Nephron (organoid): ENCODE measurements around the gene TRAF3.
A peak's percentile ranks its signal among the peaks of the same experiment; 100 is the strongest.

Source experiments
- H3K27ac Mint-ChIP-seq, 3 experiments: 2 replicates each; pipeline ENCODE4 v1.8.0; 2020; ENCODE audit warnings: mixed read lengths in 3 of 3, mild to moderate bottlenecking in 2 of 3, moderate library complexity in 1 of 3
- H3K27me3 Mint-ChIP-seq: 2 replicates; pipeline ENCODE4 v1.8.0; 2021; ENCODE audit warnings: low read depth, mild to moderate bottlenecking, moderate library complexity, mixed read lengths
- H3K36me3 Mint-ChIP-seq: 2 replicates; pipeline ENCODE4 v1.8.0; 2020; ENCODE audit warnings: low read depth, mixed read lengths
- H3K4me1 Mint-ChIP-seq: 2 replicates; pipeline ENCODE4 v1.8.0; 2020; ENCODE audit warnings: mixed read lengths
- H3K4me3 Mint-ChIP-seq, 3 experiments: 2 replicates each; pipeline ENCODE4 v1.8.0; 2020; ENCODE audit warnings: mild to moderate bottlenecking in 3 of 3, mixed read lengths in 3 of 3, moderate library complexity in 2 of 3
- H3K9me3 Mint-ChIP-seq: 2 replicates; pipeline ENCODE4 v1.8.0; 2020; ENCODE audit warnings: mixed read lengths
- TF ChIP-seq, protein P1 (sequence below), 3 experiments: fragments of 200-600 bp; sonication (generic); IDR thresholded peaks; one replicate each; pipeline ENCODE4 v1.5.0; 2021; ENCODE audit warnings: antibody characterized with exemption in 3 of 3; ENCODE audit not compliant: unreplicated experiment in 3 of 3

Gene TRAF3

DNA sequence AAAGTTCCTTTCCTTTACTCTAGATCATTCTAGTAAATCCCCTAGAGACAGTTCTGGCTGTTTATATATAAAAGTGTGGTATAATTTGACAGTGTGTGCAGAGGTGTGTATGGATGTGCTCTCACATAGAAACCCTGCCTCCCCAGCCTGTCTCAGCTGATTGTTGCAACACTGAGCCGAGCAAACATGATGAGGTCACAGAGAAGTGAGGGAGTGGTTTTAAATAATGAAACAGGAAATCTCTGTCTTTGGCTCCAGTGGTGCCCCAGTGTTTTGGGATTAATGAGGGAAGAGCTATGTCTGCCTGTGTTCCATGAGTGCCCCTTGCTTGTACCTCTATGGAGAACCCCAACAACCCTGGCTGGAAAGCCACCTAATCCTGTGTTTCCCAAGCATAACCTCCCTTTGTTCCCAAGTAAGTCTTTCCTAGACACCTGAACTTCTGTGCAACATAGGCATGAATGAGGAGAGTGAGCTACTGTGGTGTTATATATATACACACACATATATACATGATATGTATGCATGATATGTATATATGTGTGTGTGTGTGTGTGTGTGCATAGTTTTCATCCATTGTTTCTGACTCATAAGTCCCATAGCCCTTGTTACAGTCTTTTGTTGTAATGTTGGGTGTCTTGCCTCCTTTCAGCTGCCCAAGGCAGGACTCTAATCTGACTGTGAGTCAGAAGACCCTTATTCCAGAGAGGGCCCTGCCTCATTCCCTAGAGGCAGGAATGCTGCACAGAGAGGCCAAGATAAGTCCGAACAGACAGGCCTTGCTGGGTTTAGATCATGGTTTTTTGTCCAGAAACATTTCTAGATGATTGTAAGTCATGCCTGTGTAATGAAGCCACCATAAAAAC, 18.0 kb downstream of the TRAF3 start:
- Mint-ChIP-seq H3K36me3 (peaks cover 21% of the 10 kb centered on the region), H3K27me3 (no peaks in the 10 kb centered on the region), H3K4me1 (peaks cover 12% of the 10 kb centered on the region), H3K27ac (peak overlapping the region; percentile 52 to 86 (median 82)), H3K9me3 (peaks cover 9% of the 10 kb centered on the region), H3K4me3 (no peak overlapping the region)
- TF ChIP-seq, protein P1, sequence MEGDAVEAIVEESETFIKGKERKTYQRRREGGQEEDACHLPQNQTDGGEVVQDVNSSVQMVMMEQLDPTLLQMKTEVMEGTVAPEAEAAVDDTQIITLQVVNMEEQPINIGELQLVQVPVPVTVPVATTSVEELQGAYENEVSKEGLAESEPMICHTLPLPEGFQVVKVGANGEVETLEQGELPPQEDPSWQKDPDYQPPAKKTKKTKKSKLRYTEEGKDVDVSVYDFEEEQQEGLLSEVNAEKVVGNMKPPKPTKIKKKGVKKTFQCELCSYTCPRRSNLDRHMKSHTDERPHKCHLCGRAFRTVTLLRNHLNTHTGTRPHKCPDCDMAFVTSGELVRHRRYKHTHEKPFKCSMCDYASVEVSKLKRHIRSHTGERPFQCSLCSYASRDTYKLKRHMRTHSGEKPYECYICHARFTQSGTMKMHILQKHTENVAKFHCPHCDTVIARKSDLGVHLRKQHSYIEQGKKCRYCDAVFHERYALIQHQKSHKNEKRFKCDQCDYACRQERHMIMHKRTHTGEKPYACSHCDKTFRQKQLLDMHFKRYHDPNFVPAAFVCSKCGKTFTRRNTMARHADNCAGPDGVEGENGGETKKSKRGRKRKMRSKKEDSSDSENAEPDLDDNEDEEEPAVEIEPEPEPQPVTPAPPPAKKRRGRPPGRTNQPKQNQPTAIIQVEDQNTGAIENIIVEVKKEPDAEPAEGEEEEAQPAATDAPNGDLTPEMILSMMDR (IDR thresholded peaks at IDR 0.05; ENCODE audit: unreplicated experiment in 3 of 3), result no peak

GRCh38 chr14:102796661-102797190, 19.5 kb downstream of the TRAF3 start:
- peaks cover 12% of the 10 kb centered on the region for H3K4me1 Mint-ChIP-seq
- H3K9me3 Mint-ChIP-seq, result no peaks in the 10 kb centered on the region
- peaks cover 9% of the 10 kb centered on the region for H3K36me3 Mint-ChIP-seq
- H3K4me3 Mint-ChIP-seq, result no peak overlapping the region
- no peak overlapping the region for H3K27ac Mint-ChIP-seq
- TF ChIP-seq, protein P1 (IDR thresholded peaks at IDR 0.05; ENCODE audit: unreplicated experiment in 3 of 3), result no peak
- H3K27me3 Mint-ChIP-seq, result no peaks in the 10 kb centered on the region

DNA sequence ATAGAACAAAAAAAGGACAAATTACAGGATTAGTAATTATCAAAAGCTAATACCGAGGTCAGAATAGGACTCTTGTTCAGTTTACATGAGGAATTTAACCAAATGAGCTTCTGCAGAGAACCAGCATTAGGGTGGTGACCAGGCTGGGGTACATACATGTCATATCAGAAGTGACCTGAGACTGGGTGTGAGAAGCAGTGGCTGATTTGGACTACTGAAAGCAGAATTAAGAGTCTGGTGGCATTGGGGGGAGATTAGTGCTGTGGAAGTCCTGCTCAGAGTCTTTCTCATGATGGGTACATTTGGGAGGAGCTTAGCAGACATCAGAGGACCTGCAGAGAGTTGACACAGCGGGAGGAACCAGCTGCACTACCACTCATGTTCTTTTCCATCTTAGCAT, 21.7 kb downstream of the TRAF3 start:
- TF ChIP-seq, protein P1 (IDR thresholded peaks at IDR 0.05; ENCODE audit: unreplicated experiment in 3 of 3), result no peak
- no peaks in the 10 kb centered on the region for H3K9me3 Mint-ChIP-seq
- H3K4me3 Mint-ChIP-seq, result no peak overlapping the region
- H3K27me3 Mint-ChIP-seq, result no peaks in the 10 kb centered on the region
- peaks cover 17% of the 10 kb centered on the region for H3K4me1 Mint-ChIP-seq
- H3K36me3 Mint-ChIP-seq, result peaks cover under 1% of the 10 kb centered on the region
- H3K27ac Mint-ChIP-seq, result peak overlapping the region in 1 of 3 experiments; percentile 14

- Mint-ChIP-seq H3K27me3 (no peaks in the 10 kb centered on the region), H3K4me1 (peaks cover 16% of the 10 kb centered on the region), H3K36me3 (no peaks in the 10 kb centered on the region), H3K9me3 (no peaks in the 10 kb centered on the region), H3K27ac (peak overlapping the region in 1 of 3 experiments; percentile 49), H3K4me3 (no peak overlapping the region)
- TF ChIP-seq, protein P1 (IDR thresholded peaks at IDR 0.05; ENCODE audit: unreplicated experiment in 3 of 3), result no peak
Measured at GRCh38 chr14:102799684-102800562, 22.7 kb downstream of the TRAF3 start.

GRCh38 chr14:102802834-102803523, 25.7 kb downstream of the TRAF3 start:
- no peak overlapping the region for H3K4me3 Mint-ChIP-seq
- no peaks in the 10 kb centered on the region for H3K9me3 Mint-ChIP-seq
- peak overlapping the region in 2 of 3 experiments; percentile 20 to 65 for H3K27ac Mint-ChIP-seq
- no peaks in the 10 kb centered on the region for H3K27me3 Mint-ChIP-seq
- H3K4me1 Mint-ChIP-seq, result peaks cover 11% of the 10 kb centered on the region
- H3K36me3 Mint-ChIP-seq, result no peaks in the 10 kb centered on the region
- TF ChIP-seq, protein P1 (IDR thresholded peaks at IDR 0.05; ENCODE audit: unreplicated experiment in 3 of 3), result no peak
